ENCODE results near the gene ABHD3.
"Not testable (repeated sequence)": the region's sequence is repeated elsewhere in the genome, so short reads cannot be mapped to it uniquely, and the experiment has no call there.

Gene ABHD3

DNA sequence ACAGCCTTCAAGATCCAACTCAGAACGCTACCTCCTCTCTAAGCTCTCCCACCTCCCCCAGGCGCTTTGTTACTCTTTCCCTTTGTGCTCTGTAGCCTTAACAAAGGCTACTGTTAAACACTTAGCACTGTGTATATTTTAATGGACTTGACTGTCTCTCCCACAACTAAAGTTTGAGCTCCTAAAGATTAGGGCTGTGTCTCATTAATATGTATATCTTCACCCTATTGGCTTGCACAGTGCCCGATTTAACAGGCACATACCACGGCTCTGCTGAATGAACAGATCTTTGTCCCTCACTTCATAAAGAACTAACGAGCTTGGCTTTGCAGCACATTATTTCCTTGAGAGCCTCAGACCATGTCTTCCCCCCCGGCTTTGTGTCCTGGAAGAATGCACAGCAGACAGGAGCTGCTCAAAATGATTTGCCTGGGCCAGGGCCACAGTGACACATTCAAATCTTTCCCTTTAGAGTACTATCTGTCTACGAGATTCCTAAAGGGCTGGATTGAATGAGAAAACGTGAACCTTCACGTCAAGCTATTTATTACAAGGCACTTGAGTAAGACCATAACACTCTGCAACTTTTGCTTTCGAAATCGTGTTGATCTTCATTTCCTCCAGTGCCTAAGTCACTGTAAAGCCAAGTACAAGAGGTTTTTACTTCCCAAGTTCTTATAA lies 22.1 kb downstream of the ABHD3 start:
- FAIRE-seq, result no peak
- TF ChIP-seq, protein P1, sequence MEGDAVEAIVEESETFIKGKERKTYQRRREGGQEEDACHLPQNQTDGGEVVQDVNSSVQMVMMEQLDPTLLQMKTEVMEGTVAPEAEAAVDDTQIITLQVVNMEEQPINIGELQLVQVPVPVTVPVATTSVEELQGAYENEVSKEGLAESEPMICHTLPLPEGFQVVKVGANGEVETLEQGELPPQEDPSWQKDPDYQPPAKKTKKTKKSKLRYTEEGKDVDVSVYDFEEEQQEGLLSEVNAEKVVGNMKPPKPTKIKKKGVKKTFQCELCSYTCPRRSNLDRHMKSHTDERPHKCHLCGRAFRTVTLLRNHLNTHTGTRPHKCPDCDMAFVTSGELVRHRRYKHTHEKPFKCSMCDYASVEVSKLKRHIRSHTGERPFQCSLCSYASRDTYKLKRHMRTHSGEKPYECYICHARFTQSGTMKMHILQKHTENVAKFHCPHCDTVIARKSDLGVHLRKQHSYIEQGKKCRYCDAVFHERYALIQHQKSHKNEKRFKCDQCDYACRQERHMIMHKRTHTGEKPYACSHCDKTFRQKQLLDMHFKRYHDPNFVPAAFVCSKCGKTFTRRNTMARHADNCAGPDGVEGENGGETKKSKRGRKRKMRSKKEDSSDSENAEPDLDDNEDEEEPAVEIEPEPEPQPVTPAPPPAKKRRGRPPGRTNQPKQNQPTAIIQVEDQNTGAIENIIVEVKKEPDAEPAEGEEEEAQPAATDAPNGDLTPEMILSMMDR (IDR thresholded peaks at IDR 0.05; ENCODE audit: insufficient read depth, missing control alignments), result no peak
- no peak for DNase-seq (ENCODE audit: insufficient read length, low spot score)

DNA sequence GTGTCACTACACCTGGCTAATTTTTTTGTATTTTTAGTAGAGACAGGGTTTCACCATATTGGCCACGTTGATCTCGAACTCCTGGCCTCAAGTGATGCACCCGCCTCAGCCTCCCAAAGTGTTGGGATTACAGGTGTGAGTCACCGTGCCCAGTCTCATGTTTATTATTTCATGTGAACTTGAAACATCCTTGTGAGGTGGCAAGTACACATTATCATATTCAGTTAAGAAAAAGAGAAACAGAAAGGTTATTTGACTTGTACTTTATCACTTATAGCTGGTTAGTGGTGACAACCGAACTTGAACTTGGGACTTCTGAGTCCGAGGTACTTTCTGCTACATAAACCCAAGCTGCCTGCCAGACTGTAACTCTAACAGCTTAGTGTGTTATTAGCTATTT lies 24.4 kb downstream of the ABHD3 start:
- DNase-seq (ENCODE audit: insufficient read length, low spot score) (no peak), FAIRE-seq (no peak)
- TF ChIP-seq, protein P1 (IDR thresholded peaks at IDR 0.05; ENCODE audit: insufficient read depth, missing control alignments), result no peak

DNA sequence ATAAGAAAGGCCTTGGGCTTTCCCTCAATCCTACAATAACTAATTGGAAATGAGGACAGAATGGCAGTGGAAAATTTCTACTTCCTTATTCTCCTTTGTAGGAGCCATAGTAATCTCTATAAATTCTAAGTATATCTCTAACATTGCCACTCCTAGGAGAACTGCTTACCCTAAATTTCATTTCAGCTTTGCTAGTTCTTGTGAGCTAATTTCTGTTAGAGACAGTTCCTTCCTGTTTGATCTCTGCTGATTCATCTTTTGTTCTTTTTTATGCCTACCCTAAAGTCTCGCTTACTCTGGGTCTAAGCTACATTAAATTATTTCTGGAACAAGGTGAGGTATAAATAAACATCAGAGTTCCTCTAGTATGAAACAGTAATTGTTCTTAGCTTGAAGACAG lies 25.7 kb downstream of the ABHD3 start:
- TF ChIP-seq, protein P1 (IDR thresholded peaks at IDR 0.05; ENCODE audit: insufficient read depth, missing control alignments), result no peak
- FAIRE-seq (no peak), DNase-seq (ENCODE audit: insufficient read length, low spot score) (no peak)

DNA sequence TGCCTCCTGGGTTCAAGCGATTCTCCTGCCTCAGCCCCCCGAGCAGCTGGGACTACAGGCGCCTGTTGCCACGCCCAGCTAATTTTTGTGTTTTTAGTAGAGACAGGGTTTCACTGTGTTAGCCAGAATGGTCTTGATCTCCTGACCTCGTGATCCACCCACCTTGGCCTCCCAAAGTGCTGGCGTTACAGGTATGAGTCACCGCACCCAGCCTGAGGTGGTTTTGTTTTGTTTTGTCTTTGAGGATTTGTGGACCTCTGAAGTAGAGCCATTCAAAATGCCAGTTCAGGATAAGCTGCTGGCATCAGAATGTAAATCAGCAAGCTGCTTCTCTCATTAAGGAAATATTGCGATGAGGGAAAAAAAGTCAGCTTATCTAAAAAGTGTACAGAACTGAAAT lies 29.2 kb downstream of the ABHD3 start:
- FAIRE-seq; DNase-seq (ENCODE audit: insufficient read length, low spot score): not testable (repeated sequence)

DNA sequence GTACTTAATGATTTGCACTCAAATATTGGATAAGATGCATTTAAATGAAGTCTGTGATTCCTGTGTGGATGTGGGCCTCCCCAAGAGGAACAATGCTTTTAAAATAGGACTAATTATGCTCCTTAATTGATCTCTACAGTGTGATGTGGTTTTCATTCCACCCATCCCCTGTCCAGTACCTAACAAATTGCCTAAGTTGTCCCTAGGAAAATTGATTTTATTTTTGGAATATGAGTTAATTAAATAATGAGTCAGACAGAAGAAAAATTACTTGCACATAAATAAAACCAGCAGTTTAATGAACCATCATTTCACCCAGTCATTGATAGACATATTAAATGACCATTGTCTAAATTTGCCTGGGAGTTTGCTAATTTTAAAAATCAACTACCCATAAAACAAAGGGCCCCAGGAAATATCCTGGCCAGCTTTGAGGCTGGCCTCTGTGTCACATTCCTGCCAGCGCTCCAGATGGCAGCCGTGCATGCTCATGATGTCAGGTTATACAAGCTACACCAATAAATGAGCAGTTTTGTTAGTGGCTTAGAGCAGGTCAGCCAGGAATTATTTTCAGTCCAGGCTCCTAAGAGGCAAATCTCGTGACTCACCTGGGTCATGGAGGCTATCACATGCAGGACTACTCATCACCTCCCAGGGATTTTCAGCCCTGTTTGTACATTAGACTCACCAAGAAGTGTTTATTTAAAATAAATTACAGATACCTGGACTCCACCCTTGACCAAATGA lies 31.9 kb downstream of the ABHD3 start:
- FAIRE-seq (no peak), DNase-seq (ENCODE audit: insufficient read length, low spot score) (no peak)
- TF ChIP-seq, protein P1 (IDR thresholded peaks at IDR 0.05; ENCODE audit: insufficient read depth, missing control alignments), result no peak

DNA sequence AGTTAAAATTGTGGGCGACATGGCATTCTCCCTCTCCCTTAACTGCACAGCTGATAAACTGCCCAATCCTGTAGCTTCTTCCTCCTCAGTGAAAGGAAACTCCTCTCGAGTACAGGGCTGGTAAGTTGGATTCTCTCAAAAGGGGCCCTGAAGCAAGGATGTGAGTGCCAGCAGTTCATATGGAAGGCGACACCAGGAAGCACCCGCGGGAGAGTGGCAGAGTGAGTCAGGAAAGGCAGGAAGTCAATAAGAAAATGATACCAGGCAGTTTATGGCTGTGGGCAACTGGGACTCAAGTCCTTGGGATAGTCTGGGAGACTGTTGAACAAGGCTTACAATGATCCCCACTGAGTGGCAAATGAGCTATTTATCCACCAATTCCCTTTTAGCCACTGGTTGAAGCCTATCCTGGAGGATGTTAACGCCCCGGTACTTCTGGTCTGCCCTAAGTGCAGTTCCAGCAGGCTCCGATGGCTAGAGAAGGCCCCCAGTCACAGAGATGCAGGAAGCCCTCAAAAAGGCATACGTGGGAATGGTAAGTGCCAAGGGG lies 34.8 kb downstream of the ABHD3 start:
- FAIRE-seq (no peak), DNase-seq (ENCODE audit: insufficient read length, low spot score) (no peak)
- TF ChIP-seq, protein P1 (IDR thresholded peaks at IDR 0.05; ENCODE audit: insufficient read depth, missing control alignments), result no peak

DNA sequence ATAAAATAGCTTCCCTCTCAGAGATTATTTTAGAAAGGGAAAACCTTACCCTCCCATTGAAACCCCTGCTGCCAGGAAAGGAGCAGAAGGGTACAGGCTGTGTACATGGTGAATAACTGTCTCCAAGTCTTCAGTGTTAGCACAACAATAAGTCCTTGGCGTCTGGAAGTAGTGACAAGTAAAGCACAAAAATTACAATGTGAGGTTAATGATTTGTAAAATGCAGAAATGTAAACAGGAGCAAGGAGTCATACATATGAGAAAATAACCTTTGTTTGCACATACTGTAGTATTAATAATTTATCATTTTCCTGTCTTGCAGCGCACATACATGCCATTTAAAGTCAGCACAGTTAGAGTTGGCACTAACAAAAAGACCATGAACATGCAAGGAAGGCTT lies 40.5 kb downstream of the ABHD3 start:
- no peak for FAIRE-seq
- TF ChIP-seq, protein P1 (IDR thresholded peaks at IDR 0.05; ENCODE audit: insufficient read depth, missing control alignments), result no peak
- no peak for DNase-seq (ENCODE audit: insufficient read length, low spot score)

Data from D721Med (cell line).